Skeletal muscle satellite cell (primary cell): ENCODE data around the gene NTSR2.
"Not testable (repeated sequence)": the region's sequence is repeated elsewhere in the genome, so short reads cannot be mapped to it uniquely, and the experiment has no call there.

Experiments
- H3K27me3 ChIP-seq: 2 replicates; pipeline ENCODE4 v1.7.0; 2013; ENCODE audit warnings: low read length; ENCODE audit not compliant: control insufficient read depth, insufficient read depth
- H3K36me3 ChIP-seq: 2 replicates; pipeline ENCODE4 v1.7.0; 2013; ENCODE audit warnings: mild to moderate bottlenecking, control low read depth, low read length; ENCODE audit not compliant: insufficient read depth
- H3K4me1 ChIP-seq: 2 replicates; pipeline ENCODE4 v1.7.0; 2013; ENCODE audit warnings: low read length; ENCODE audit not compliant: control insufficient read depth, insufficient read depth
- H3K4me2 ChIP-seq: 2 replicates; pipeline ENCODE4 v1.7.0; 2013; ENCODE audit warnings: mild to moderate bottlenecking, low read length
- H3K4me3 ChIP-seq: 2 replicates; pipeline ENCODE4 v1.7.0; 2013; ENCODE audit warnings: low read length
- H3K9ac ChIP-seq: 2 replicates; pipeline ENCODE4 v1.7.0; 2013; ENCODE audit warnings: mild to moderate bottlenecking, low read depth, low read length, moderate library complexity
- H3K9me3 ChIP-seq: replicated peaks from 2 replicates; pipeline ENCODE4 v1.7.0; 2013; ENCODE audit warnings: mild to moderate bottlenecking, control low read depth, low read length

The NTSR2 gene

DNA sequence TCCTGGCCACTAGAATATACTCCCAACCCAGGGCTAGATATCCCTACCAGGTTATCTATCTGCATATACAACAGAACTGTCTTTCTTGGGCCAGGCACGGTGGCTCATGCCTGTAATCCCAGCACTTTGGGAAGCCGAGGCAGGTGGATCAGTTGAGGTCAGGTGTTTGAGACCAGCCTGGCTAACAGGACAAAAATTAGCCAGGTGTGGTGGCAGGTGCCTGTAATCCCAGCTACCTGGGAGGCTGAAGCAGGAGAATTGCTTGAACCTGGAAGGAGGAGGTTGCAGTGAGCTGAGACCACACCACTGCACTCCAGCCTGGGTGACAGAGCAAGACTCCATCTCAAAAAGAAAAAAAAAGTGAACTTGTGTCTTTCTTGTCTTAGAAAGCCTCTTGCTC lies 9.6 kb downstream of the NTSR2 start:
- peaks cover 41% of the 10 kb centered on the region for H3K27me3 ChIP-seq

DNA sequence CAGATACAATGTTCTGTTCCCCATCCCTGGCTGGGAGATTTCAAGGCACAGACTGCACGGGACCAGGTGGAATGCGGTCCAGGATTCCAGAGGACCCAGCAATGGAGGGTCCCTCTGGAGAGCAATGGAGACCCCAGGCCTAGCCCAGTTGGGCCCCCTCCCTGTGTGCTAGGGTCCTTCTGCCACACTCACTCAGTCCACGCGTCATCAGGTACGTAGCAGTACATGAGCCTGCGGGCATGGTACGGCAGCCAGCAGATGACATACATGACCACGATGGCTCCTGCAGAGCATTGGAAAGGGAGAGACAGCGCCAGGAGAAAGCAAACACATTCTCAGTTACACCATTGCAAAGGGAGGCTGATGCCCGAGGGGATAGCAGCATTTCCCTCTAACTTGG lies 10.1 kb downstream of the NTSR2 start:
- no peak overlapping the region for H3K9ac ChIP-seq
- H3K27me3 ChIP-seq, result peaks cover 43% of the 10 kb centered on the region
- H3K9me3 ChIP-seq, result no peaks in the 10 kb centered on the region
- H3K4me1 ChIP-seq, result no peaks in the 10 kb centered on the region
- H3K36me3 ChIP-seq, result no peaks in the 10 kb centered on the region
- H3K4me2 ChIP-seq, result no peak overlapping the region
- no peak overlapping the region for H3K4me3 ChIP-seq

More for the DNA sequence above, 9.6 kb downstream of the NTSR2 start:
- not testable (repeated sequence) for H3K4me2 ChIP-seq, H3K9me3 ChIP-seq, H3K36me3 ChIP-seq, H3K9ac ChIP-seq, H3K4me1 ChIP-seq, H3K4me3 ChIP-seq

DNA sequence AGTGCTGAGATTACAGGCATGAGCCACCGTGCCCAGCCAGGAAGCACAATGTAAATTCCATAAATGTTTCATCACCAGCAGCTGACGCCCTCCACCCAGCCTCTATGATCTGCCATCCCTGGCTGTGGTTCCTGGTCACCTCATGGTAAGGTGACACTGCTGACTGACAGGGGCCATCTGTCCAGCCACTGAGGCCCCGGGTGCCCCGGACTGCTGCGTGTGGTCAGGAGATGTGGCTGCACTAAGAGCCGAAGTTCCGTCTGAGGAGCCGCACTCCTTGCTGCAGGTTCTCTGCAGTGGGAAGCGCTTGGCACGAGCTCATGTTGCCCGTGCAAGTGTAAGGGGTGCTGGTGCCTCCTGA lies 10.9 kb downstream of the NTSR2 start:
- Histone ChIP-seq H3K4me3 (no peak overlapping the region), H3K9ac (no peak overlapping the region), H3K4me1 (no peaks in the 10 kb centered on the region), H3K4me2 (no peak overlapping the region), H3K9me3 (no peaks in the 10 kb centered on the region), H3K27me3 (peaks cover 43% of the 10 kb centered on the region), H3K36me3 (no peaks in the 10 kb centered on the region)

DNA sequence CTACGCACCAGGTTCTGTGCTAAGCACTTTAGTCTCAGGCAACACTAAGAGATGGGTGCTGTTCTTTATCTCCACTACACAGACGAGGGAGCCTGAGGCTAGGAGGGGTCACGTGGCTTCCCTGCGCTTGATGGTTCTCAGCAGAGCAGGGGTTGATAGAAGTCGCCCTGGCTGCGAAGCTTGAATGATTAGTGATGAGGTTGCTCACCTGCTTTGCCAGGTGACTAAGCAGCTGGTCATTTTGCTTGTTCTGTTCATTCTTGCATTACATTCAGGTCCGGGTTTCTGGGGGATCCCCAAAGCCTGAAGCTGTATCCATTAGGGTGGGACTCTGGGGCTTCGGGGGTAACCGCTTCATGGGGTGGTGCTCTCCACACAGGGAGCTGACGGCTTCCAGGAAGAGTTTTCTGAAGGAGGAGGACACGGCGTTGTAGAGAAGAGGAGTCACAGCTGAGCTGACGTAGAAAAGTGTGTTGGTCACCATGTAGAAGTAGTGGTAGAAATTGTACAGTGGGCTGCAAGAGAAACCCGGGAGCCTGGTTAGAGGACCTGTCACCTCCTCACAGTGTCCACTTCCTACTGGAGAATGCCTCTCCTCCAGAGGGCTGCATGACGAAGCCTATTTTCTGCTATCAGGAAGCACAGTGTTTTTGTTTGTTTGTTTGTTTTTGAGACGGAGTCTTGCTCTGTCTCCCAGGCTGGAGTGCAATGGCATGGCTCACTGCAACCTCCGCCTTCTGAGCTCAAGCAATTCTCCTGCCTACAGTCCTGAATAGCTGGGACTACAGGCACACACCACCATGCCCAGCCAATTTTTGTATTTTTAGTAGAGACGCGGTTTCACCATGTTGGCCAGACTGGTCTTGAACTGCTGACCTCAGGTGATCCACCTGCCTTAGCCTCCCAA lies 11.5 kb downstream of the NTSR2 start:
- Histone ChIP-seq H3K27me3 (peaks cover 43% of the 10 kb centered on the region), H3K4me2 (no peak overlapping the region), H3K36me3 (no peaks in the 10 kb centered on the region), H3K4me3 (no peak overlapping the region), H3K9ac (no peak overlapping the region), H3K9me3 (no peaks in the 10 kb centered on the region), H3K4me1 (no peaks in the 10 kb centered on the region)

GRCh38 chr2:11657646-11658045 lies 12.3 kb downstream of the NTSR2 start:
- no peaks in the 10 kb centered on the region for H3K4me1 ChIP-seq
- H3K36me3 ChIP-seq, result no peaks in the 10 kb centered on the region
- no peaks in the 10 kb centered on the region for H3K9me3 ChIP-seq
- no peak overlapping the region for H3K4me2 ChIP-seq
- H3K4me3 ChIP-seq, result no peak overlapping the region
- peaks cover 50% of the 10 kb centered on the region for H3K27me3 ChIP-seq
- no peak overlapping the region for H3K9ac ChIP-seq

- Histone ChIP-seq H3K4me2 (no peak overlapping the region), H3K9ac (no peak overlapping the region), H3K36me3 (no peaks in the 10 kb centered on the region), H3K4me1 (no peaks in the 10 kb centered on the region), H3K9me3 (no peaks in the 10 kb centered on the region), H3K27me3 (peaks cover 55% of the 10 kb centered on the region), H3K4me3 (no peak overlapping the region)
Measured at GRCh38 chr2:11657195-11657594, 12.8 kb downstream of the NTSR2 start.

GRCh38 chr2:11656671-11657101 lies 13.3 kb downstream of the NTSR2 start:
- H3K4me3 ChIP-seq, result no peak overlapping the region
- no peak overlapping the region for H3K4me2 ChIP-seq
- H3K9ac ChIP-seq, result no peak overlapping the region
- H3K9me3 ChIP-seq, result no peaks in the 10 kb centered on the region
- no peaks in the 10 kb centered on the region for H3K4me1 ChIP-seq
- H3K36me3 ChIP-seq, result no peaks in the 10 kb centered on the region
- H3K27me3 ChIP-seq, result peaks cover 60% of the 10 kb centered on the region

GRCh38 chr2:11656252-11656651 lies 13.7 kb downstream of the NTSR2 start:
- Histone ChIP-seq H3K36me3 (no peaks in the 10 kb centered on the region), H3K4me2 (no peak overlapping the region), H3K9me3 (no peaks in the 10 kb centered on the region), H3K4me3 (no peak overlapping the region), H3K27me3 (peaks cover 63% of the 10 kb centered on the region), H3K9ac (no peak overlapping the region), H3K4me1 (no peaks in the 10 kb centered on the region)

GRCh38 chr2:11655495-11655894 lies 14.5 kb downstream of the NTSR2 start:
- Histone ChIP-seq H3K36me3 (no peaks in the 10 kb centered on the region), H3K9ac (no peak overlapping the region), H3K4me2 (no peak overlapping the region), H3K4me1 (no peaks in the 10 kb centered on the region), H3K27me3 (peaks cover 63% of the 10 kb centered on the region), H3K9me3 (no peaks in the 10 kb centered on the region), H3K4me3 (no peak overlapping the region)

- Histone ChIP-seq H3K4me2 (no peak overlapping the region), H3K27me3 (peaks cover 61% of the 10 kb centered on the region), H3K9me3 (no peaks in the 10 kb centered on the region), H3K4me1 (no peaks in the 10 kb centered on the region), H3K9ac (no peak overlapping the region), H3K4me3 (no peak overlapping the region), H3K36me3 (no peaks in the 10 kb centered on the region)
Measured at GRCh38 chr2:11652553-11652952, 17.4 kb downstream of the NTSR2 start.

GRCh38 chr2:11651856-11652548 lies 18.0 kb downstream of the NTSR2 start:
- H3K4me3 ChIP-seq, result no peak overlapping the region
- H3K4me2 ChIP-seq, result no peak overlapping the region
- no peaks in the 10 kb centered on the region for H3K9me3 ChIP-seq
- no peak overlapping the region for H3K9ac ChIP-seq
- H3K4me1 ChIP-seq, result no peaks in the 10 kb centered on the region
- no peaks in the 10 kb centered on the region for H3K36me3 ChIP-seq
- peaks cover 61% of the 10 kb centered on the region for H3K27me3 ChIP-seq
